ENCODE results near the gene CARMIL1. TPM values are rescaled to one million over a fixed set of nuclear protein-coding genes. Genes with fewer than 3 reads are reported as not detected.

CARMIL1 gene
- total RNA-seq, 3 donors from 2014 or later: 23.6 to 53.0 (median 33.5) TPM

GRCh38 chr6:25417046-25417605 is 138.0 kb downstream of the CARMIL1 start:
- no peaks in the 10 kb centered on the region for H3K9me3 ChIP-seq
- TF ChIP-seq POLR2A (IDR thresholded peaks at IDR 0.05) (no peak), CTCF (IDR thresholded peaks at IDR 0.05) (no peak), POLR2AphosphoS5 (IDR thresholded peaks at IDR 0.05) (no peak)
- intact Hi-C loops (cut with DNase I; ENCODE audit: low total_unique reads): no loop called here
- H3K27ac ChIP-seq: no peak overlapping the region
- no peak overlapping the region for H3K4me3 ChIP-seq
- H3K4me1 ChIP-seq: no peaks in the 10 kb centered on the region
- no peaks in the 10 kb centered on the region for H3K27me3 ChIP-seq
- DNase-seq (ENCODE audit: low spot score in 2 of 2): no peak
- no peaks in the 10 kb centered on the region for H3K36me3 ChIP-seq

GRCh38 chr6:25418454-25419052 is 139.4 kb downstream of the CARMIL1 start:
- no peaks in the 10 kb centered on the region for H3K9me3 ChIP-seq
- no peaks in the 10 kb centered on the region for H3K36me3 ChIP-seq
- no peak overlapping the region for H3K27ac ChIP-seq
- no peaks in the 10 kb centered on the region for H3K27me3 ChIP-seq
- intact Hi-C loops (cut with DNase I; ENCODE audit: low total_unique reads): no loop called here
- TF ChIP-seq POLR2AphosphoS5 (IDR thresholded peaks at IDR 0.05) (no peak), POLR2A (IDR thresholded peaks at IDR 0.05) (no peak), CTCF (IDR thresholded peaks at IDR 0.05) (no peak)
- no peak overlapping the region for H3K4me3 ChIP-seq
- no peaks in the 10 kb centered on the region for H3K4me1 ChIP-seq
- DNase-seq (ENCODE audit: low spot score in 2 of 2): no peak

GRCh38 chr6:25419879-25420278 is 140.7 kb downstream of the CARMIL1 start:
- H3K27me3 ChIP-seq: no peaks in the 10 kb centered on the region
- no peak for DNase-seq (ENCODE audit: low spot score in 2 of 2)
- intact Hi-C loops (cut with DNase I; ENCODE audit: low total_unique reads): no loop called here
- no peaks in the 10 kb centered on the region for H3K4me1 ChIP-seq
- TF ChIP-seq CTCF (IDR thresholded peaks at IDR 0.05): no peak
- no peak for TF ChIP-seq POLR2AphosphoS5 (IDR thresholded peaks at IDR 0.05)
- no peak for TF ChIP-seq POLR2A (IDR thresholded peaks at IDR 0.05)
- no peaks in the 10 kb centered on the region for H3K36me3 ChIP-seq
- no peak overlapping the region for H3K4me3 ChIP-seq
- H3K27ac ChIP-seq: no peak overlapping the region
- no peaks in the 10 kb centered on the region for H3K9me3 ChIP-seq

- Histone ChIP-seq H3K4me1 (no peaks in the 10 kb centered on the region), H3K36me3 (no peaks in the 10 kb centered on the region), H3K27me3 (no peaks in the 10 kb centered on the region), H3K27ac (no peak overlapping the region), H3K9me3 (no peaks in the 10 kb centered on the region), H3K4me3 (no peak overlapping the region)
- intact Hi-C loops (cut with DNase I; ENCODE audit: low total_unique reads): no loop called here
- TF ChIP-seq POLR2AphosphoS5 (IDR thresholded peaks at IDR 0.05) (no peak), POLR2A (IDR thresholded peaks at IDR 0.05) (no peak), CTCF (IDR thresholded peaks at IDR 0.05) (no peak)
- DNase-seq (ENCODE audit: low spot score in 2 of 2): no peak
Observed at GRCh38 chr6:25423358-25423757, 144.2 kb downstream of the CARMIL1 start.

GRCh38 chr6:25424303-25424702 is 145.1 kb downstream of the CARMIL1 start:
- Histone ChIP-seq H3K36me3 (no peaks in the 10 kb centered on the region), H3K9me3 (no peaks in the 10 kb centered on the region), H3K27me3 (no peaks in the 10 kb centered on the region), H3K4me3 (no peak overlapping the region), H3K27ac (no peak overlapping the region), H3K4me1 (no peaks in the 10 kb centered on the region)
- TF ChIP-seq POLR2AphosphoS5 (IDR thresholded peaks at IDR 0.05) (no peak), POLR2A (IDR thresholded peaks at IDR 0.05) (no peak), CTCF (IDR thresholded peaks at IDR 0.05) (no peak)
- intact Hi-C loops (cut with DNase I; ENCODE audit: low total_unique reads): no loop called here
- no peak for DNase-seq (ENCODE audit: low spot score in 2 of 2)

All from breast epithelium (tissue), 4 donors.